GM12891 (cell line): ENCODE measurements around the gene POLR2F.

Source experiments
- POLR2A ChIP-seq: IDR thresholded peaks from 2 replicates; pipeline ENCODE4 v1.6.1; 2011; ENCODE audit warnings: low read depth, low read length, control low read depth
- POLR2AphosphoS5 ChIP-seq: IDR thresholded peaks from 2 replicates; pipeline ENCODE4 v1.6.1; 2011; ENCODE audit warnings: low read depth, low read length, control low read depth
- POU2F2 ChIP-seq: IDR thresholded peaks from 2 replicates; pipeline ENCODE4 v1.6.1; 2011; ENCODE audit warnings: low read depth, mild to moderate bottlenecking, control low read depth, low read length, moderate library complexity
- SPI1 ChIP-seq: IDR thresholded peaks from 2 replicates; pipeline ENCODE4 v1.6.1; 2011; ENCODE audit warnings: low read depth, low read length, control low read depth
- TAF1 ChIP-seq: IDR thresholded peaks from 2 replicates; pipeline ENCODE4 v1.6.1; 2011; ENCODE audit warnings: low read depth, low read length, control low read depth

DNA sequence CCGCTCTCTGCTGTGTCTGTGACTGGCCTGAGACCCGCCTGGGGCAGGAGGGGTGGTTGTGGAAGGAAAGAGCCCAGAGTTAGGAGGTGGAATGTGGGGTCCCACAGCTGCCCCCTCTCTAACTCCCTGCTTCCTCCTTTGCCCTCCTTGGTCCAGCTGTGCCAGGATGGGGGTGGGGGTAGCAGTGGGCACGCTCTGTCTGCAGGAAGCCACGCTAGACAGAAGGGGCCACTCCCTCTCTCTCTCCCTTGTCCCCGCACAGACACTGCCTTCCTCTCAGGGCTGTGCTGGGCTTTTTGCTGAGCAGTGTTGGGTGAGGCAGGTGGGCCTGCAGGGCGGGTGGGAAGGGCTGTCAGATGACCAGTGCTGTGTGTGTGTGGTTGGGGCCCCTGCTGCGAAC is 32.9 kb downstream of the POLR2F start:
- TF ChIP-seq POLR2A (no peak), SPI1 (no peak), POLR2AphosphoS5 (no peak), TAF1 (no peak), POU2F2 (no peak)
